ENCODE measurements around the gene BACH2. TPM values are rescaled to one million over a fixed set of nuclear protein-coding genes. Genes with fewer than 3 reads are reported as not detected.

BACH2 gene
- total RNA-seq, 1 experiment from 2014 or later, result 0.77 TPM

GRCh38 chr6:90028066-90028778 lies 268.4 kb downstream of the BACH2 start:
- no peak for DNase-seq (ENCODE audit: low read depth, low spot score)
- in situ Hi-C loops (cut with HindIII; ENCODE audit: low pct_unique_long_range_greater_than_20kb, low sequenced_read_pairs), result no loop called here

- in situ Hi-C loops (cut with HindIII; ENCODE audit: low pct_unique_long_range_greater_than_20kb, low sequenced_read_pairs), result no loop called here
- DNase-seq (ENCODE audit: low read depth, low spot score), result no peak
These were observed 270.4 kb downstream of the BACH2 start for GRCh38 chr6:90026216-90026615.

GRCh38 chr6:90025523-90026061 lies 271.1 kb downstream of the BACH2 start:
- DNase-seq (ENCODE audit: low read depth, low spot score), result no peak
- in situ Hi-C loops (cut with HindIII; ENCODE audit: low pct_unique_long_range_greater_than_20kb, low sequenced_read_pairs), result no loop called here

GRCh38 chr6:90024633-90025032 lies 272.0 kb downstream of the BACH2 start:
- DNase-seq (ENCODE audit: low read depth, low spot score), result no peak
- in situ Hi-C loops (cut with HindIII; ENCODE audit: low pct_unique_long_range_greater_than_20kb, low sequenced_read_pairs), result no loop called here

GRCh38 chr6:90021711-90022110 lies 274.9 kb downstream of the BACH2 start:
- DNase-seq (ENCODE audit: low read depth, low spot score), result no peak
- in situ Hi-C loops (cut with HindIII; ENCODE audit: low pct_unique_long_range_greater_than_20kb, low sequenced_read_pairs), result no loop called here

- in situ Hi-C loops (cut with HindIII; ENCODE audit: low pct_unique_long_range_greater_than_20kb, low sequenced_read_pairs), result no loop called here
- DNase-seq (ENCODE audit: low read depth, low spot score), result no peak
These were observed 275.9 kb downstream of the BACH2 start for GRCh38 chr6:90020746-90021145.

- in situ Hi-C loops (cut with HindIII; ENCODE audit: low pct_unique_long_range_greater_than_20kb, low sequenced_read_pairs), result no loop called here
These were observed 277.4 kb downstream of the BACH2 start for GRCh38 chr6:90019216-90019615.

GRCh38 chr6:90015883-90016282 lies 280.8 kb downstream of the BACH2 start:
- DNase-seq (ENCODE audit: low read depth, low spot score), result no peak
- in situ Hi-C loops (cut with HindIII; ENCODE audit: low pct_unique_long_range_greater_than_20kb, low sequenced_read_pairs), result no loop called here

More at GRCh38 chr6:90019216-90019615, 277.4 kb downstream of the BACH2 start:
- no peak for DNase-seq (ENCODE audit: low read depth, low spot score)

- DNase-seq (ENCODE audit: low read depth, low spot score), result no peak
- in situ Hi-C loops (cut with HindIII; ENCODE audit: low pct_unique_long_range_greater_than_20kb, low sequenced_read_pairs), result no loop called here
These were observed 287.6 kb downstream of the BACH2 start for GRCh38 chr6:90008908-90009501.

- DNase-seq (ENCODE audit: low read depth, low spot score), result no peak
- in situ Hi-C loops (cut with HindIII; ENCODE audit: low pct_unique_long_range_greater_than_20kb, low sequenced_read_pairs), result no loop called here
These were observed 288.3 kb downstream of the BACH2 start for GRCh38 chr6:90008189-90008907.

GRCh38 chr6:90005048-90005827 lies 291.4 kb downstream of the BACH2 start:
- no peak for DNase-seq (ENCODE audit: low read depth, low spot score)
- in situ Hi-C loops (cut with HindIII; ENCODE audit: low pct_unique_long_range_greater_than_20kb, low sequenced_read_pairs), result no loop called here

- DNase-seq (ENCODE audit: low read depth, low spot score), result no peak
- in situ Hi-C loops (cut with HindIII; ENCODE audit: low pct_unique_long_range_greater_than_20kb, low sequenced_read_pairs), result no loop called here
These were observed 292.1 kb downstream of the BACH2 start for GRCh38 chr6:90004511-90004910.

GRCh38 chr6:90003941-90004340 lies 292.7 kb downstream of the BACH2 start:
- in situ Hi-C loops (cut with HindIII; ENCODE audit: low pct_unique_long_range_greater_than_20kb, low sequenced_read_pairs), result no loop called here
- DNase-seq (ENCODE audit: low read depth, low spot score), result no peak

- no peak for DNase-seq (ENCODE audit: low read depth, low spot score)
These were observed 293.4 kb downstream of the BACH2 start for GRCh38 chr6:90003069-90003795.

GRCh38 chr6:90000864-90001731 lies 295.5 kb downstream of the BACH2 start:
- in situ Hi-C loops (cut with HindIII; ENCODE audit: low pct_unique_long_range_greater_than_20kb, low sequenced_read_pairs), result no loop called here
- DNase-seq (ENCODE audit: low read depth, low spot score), result no peak

More at GRCh38 chr6:90003069-90003795, 293.4 kb downstream of the BACH2 start:
- in situ Hi-C loops (cut with HindIII; ENCODE audit: low pct_unique_long_range_greater_than_20kb, low sequenced_read_pairs), result no loop called here

All from SK-MEL-5 (cell line).